Measurements from ENCODE around the gene APOL2. TPM values are rescaled to one million over a fixed set of nuclear protein-coding genes. Genes with fewer than 3 reads are reported as not detected.
A peak's percentile ranks its signal among the peaks of the same experiment; 100 is the strongest.
"Not testable (repeated sequence)": the region's sequence is repeated elsewhere in the genome, so short reads cannot be mapped to it uniquely, and the experiment has no call there.

APOL2 gene
- total RNA-seq, 2 donors from 2014 or later: 2.1 to 7.9 TPM

GRCh38 chr22:36201630-36202319 is 37.6 kb downstream of the APOL2 start, which contains the start of gene APOL4:
TSS of gene APOL4 (minus strand) at chr22:36201809. CDS start at chr22:36201734, 75 bp downstream.
- Histone ChIP-seq H3K36me3 (ENCODE audit: control insufficient read depth, insufficient read depth, low read length) (no peaks in the 10 kb centered on the region), H3K27me3 (ENCODE audit: control insufficient read depth, insufficient read depth, low read length, poor library complexity, severe bottlenecking) (no peaks in the 10 kb centered on the region), H3K9me3 (ENCODE audit: control insufficient read depth, low read length) (no peaks in the 10 kb centered on the region), H3K4me1 (ENCODE audit: control insufficient read depth, insufficient read depth, low read length) (peaks cover 5% of the 10 kb centered on the region), H3K4me3 (ENCODE audit: low read length) (no peak within 1 kb of the TSS), H3K9ac (ENCODE audit: extremely low read depth, low read length, poor library complexity, severe bottlenecking) (no peak within 1 kb of the TSS), H3K27ac (ENCODE audit: low read depth, low read length) (no peak within 1 kb of the TSS)
- TF ChIP-seq CTCF (conservative IDR thresholded peaks at IDR 0.05): no peak
- Mint-ChIP-seq H3K36me3 (ENCODE audit: low read depth) (no peaks in the 10 kb centered on the region), H3K27ac (no peak within 1 kb of the TSS), H3K4me1 (peaks cover 25% of the 10 kb centered on the region), H3K27me3 (ENCODE audit: insufficient read depth) (no peaks in the 10 kb centered on the region), H3K9me3 (no peaks in the 10 kb centered on the region), H3K4me3 (no peak within 1 kb of the TSS)
- peak; percentile 35 for DNase-seq
- WGBS, 2 experiments (ENCODE audit: insufficient coverage in 1 of 2, insufficient read length in 1 of 2): 92 to 94% methylated on average over 8 to 13 of the region's 13 CpGs

GRCh38 chr22:36201025-36201424 is 38.3 kb downstream of the APOL2 start:
- H3K4me3 Mint-ChIP-seq; H3K27ac ChIP-seq (ENCODE audit: low read depth, low read length); H3K36me3 ChIP-seq (ENCODE audit: control insufficient read depth, insufficient read depth, low read length); H3K27ac Mint-ChIP-seq; H3K9me3 Mint-ChIP-seq; H3K27me3 ChIP-seq (ENCODE audit: control insufficient read depth, insufficient read depth, low read length, poor library complexity, severe bottlenecking); H3K9me3 ChIP-seq (ENCODE audit: control insufficient read depth, low read length); H3K36me3 Mint-ChIP-seq (ENCODE audit: low read depth); H3K4me1 ChIP-seq (ENCODE audit: control insufficient read depth, insufficient read depth, low read length); H3K27me3 Mint-ChIP-seq (ENCODE audit: insufficient read depth); DNase-seq; H3K4me3 ChIP-seq (ENCODE audit: low read length); H3K9ac ChIP-seq (ENCODE audit: extremely low read depth, low read length, poor library complexity, severe bottlenecking): not testable (repeated sequence)
- H3K4me1 Mint-ChIP-seq: peaks cover 31% of the 10 kb centered on the region
- 100% methylated on average over 1 of the region's 5 CpGs; no CpG with 5 or more reads in 1 of the 2 experiments for WGBS, 2 experiments (ENCODE audit: insufficient coverage in 1 of 2, insufficient read length in 1 of 2)

GRCh38 chr22:36199001-36199551 is 40.3 kb downstream of the APOL2 start:
- Histone ChIP-seq H3K4me1 (ENCODE audit: control insufficient read depth, insufficient read depth, low read length) (peaks cover 6% of the 10 kb centered on the region), H3K36me3 (ENCODE audit: control insufficient read depth, insufficient read depth, low read length) (no peaks in the 10 kb centered on the region), H3K4me3 (ENCODE audit: low read length) (no peak overlapping the region), H3K9ac (ENCODE audit: extremely low read depth, low read length, poor library complexity, severe bottlenecking) (no peak overlapping the region), H3K27me3 (ENCODE audit: control insufficient read depth, insufficient read depth, low read length, poor library complexity, severe bottlenecking) (no peaks in the 10 kb centered on the region), H3K9me3 (ENCODE audit: control insufficient read depth, low read length) (no peaks in the 10 kb centered on the region), H3K27ac (ENCODE audit: low read depth, low read length) (no peak overlapping the region)
- Mint-ChIP-seq H3K4me1 (peaks cover 22% of the 10 kb centered on the region), H3K27ac (no peak overlapping the region), H3K4me3 (no peak overlapping the region), H3K9me3 (no peaks in the 10 kb centered on the region), H3K36me3 (ENCODE audit: low read depth) (no peaks in the 10 kb centered on the region), H3K27me3 (ENCODE audit: insufficient read depth) (peaks cover 2% of the 10 kb centered on the region)
- WGBS, 2 experiments (ENCODE audit: insufficient coverage in 1 of 2, insufficient read length in 1 of 2): 78 to 87% methylated on average over 4 to 5 of the region's 5 CpGs
- peak; percentile 39 for DNase-seq
- TF ChIP-seq CTCF (conservative IDR thresholded peaks at IDR 0.05): peak; percentile 11
